Neural cell (in vitro differentiated cells): ENCODE results near the gene VAX1.
A peak's percentile ranks its signal among the peaks of the same experiment; 100 is the strongest.

Experiments used
- CTCF ChIP-seq: fragments of 450-650 bp; IDR thresholded peaks from 2 replicates; pipeline ENCODE4 v1.5.1; 2014; ENCODE audit warnings: antibody characterized with exemption, mild to moderate bottlenecking, moderate library complexity; ENCODE audit not compliant: poor library complexity, severe bottlenecking
- EP300 ChIP-seq: fragments of 450-650 bp; conservative IDR thresholded peaks from 2 replicates; pipeline ENCODE4 v1.6.1; 2014; ENCODE audit warnings: antibody characterized with exemption, mild to moderate bottlenecking, moderate library complexity; ENCODE audit not compliant: poor library complexity, severe bottlenecking
- EZH2 ChIP-seq: fragments of 200-600, 300-800 bp; shearing (Covaris generic), sonication (generic); IDR thresholded peaks from 2 replicates; pipeline ENCODE4 v1.6.1; 2014; ENCODE audit warnings: antibody characterized with exemption, low read length, borderline replicate concordance, mild to moderate bottlenecking; ENCODE audit not compliant: insufficient read depth, poor library complexity, severe bottlenecking
- MXI1 ChIP-seq: fragments of 450-650 bp; conservative IDR thresholded peaks from 2 replicates; pipeline ENCODE4 v1.6.1; 2014; ENCODE audit warnings: antibody characterized with exemption, mild to moderate bottlenecking; ENCODE audit not compliant: poor library complexity, severe bottlenecking
- POLR2AphosphoS5 ChIP-seq: IDR thresholded peaks from 2 replicates; pipeline ENCODE4 v1.6.1; 2012
- RAD21 ChIP-seq: fragments of 450-650 bp; conservative IDR thresholded peaks from 2 replicates; pipeline ENCODE4 v1.6.1; 2014; ENCODE audit warnings: antibody characterized with exemption, mild to moderate bottlenecking, moderate library complexity
- SMC3 ChIP-seq: fragments of 450-650 bp; conservative IDR thresholded peaks from 2 replicates; pipeline ENCODE4 v1.6.1; 2014; ENCODE audit warnings: antibody characterized with exemption, mild to moderate bottlenecking, moderate library complexity; ENCODE audit not compliant: poor library complexity
- TAF1 ChIP-seq: IDR thresholded peaks from 2 replicates; pipeline ENCODE4 v1.6.1; 2012; ENCODE audit warnings: low read depth
- TF ChIP-seq, protein P1 (sequence below): IDR thresholded peaks from 2 replicates; pipeline ENCODE4 v1.6.1; 2012; ENCODE audit warnings: borderline replicate concordance

- TF ChIP-seq CTCF = peak; percentile 60
- TF ChIP-seq MXI1 = no peak
- TF ChIP-seq, protein P1, sequence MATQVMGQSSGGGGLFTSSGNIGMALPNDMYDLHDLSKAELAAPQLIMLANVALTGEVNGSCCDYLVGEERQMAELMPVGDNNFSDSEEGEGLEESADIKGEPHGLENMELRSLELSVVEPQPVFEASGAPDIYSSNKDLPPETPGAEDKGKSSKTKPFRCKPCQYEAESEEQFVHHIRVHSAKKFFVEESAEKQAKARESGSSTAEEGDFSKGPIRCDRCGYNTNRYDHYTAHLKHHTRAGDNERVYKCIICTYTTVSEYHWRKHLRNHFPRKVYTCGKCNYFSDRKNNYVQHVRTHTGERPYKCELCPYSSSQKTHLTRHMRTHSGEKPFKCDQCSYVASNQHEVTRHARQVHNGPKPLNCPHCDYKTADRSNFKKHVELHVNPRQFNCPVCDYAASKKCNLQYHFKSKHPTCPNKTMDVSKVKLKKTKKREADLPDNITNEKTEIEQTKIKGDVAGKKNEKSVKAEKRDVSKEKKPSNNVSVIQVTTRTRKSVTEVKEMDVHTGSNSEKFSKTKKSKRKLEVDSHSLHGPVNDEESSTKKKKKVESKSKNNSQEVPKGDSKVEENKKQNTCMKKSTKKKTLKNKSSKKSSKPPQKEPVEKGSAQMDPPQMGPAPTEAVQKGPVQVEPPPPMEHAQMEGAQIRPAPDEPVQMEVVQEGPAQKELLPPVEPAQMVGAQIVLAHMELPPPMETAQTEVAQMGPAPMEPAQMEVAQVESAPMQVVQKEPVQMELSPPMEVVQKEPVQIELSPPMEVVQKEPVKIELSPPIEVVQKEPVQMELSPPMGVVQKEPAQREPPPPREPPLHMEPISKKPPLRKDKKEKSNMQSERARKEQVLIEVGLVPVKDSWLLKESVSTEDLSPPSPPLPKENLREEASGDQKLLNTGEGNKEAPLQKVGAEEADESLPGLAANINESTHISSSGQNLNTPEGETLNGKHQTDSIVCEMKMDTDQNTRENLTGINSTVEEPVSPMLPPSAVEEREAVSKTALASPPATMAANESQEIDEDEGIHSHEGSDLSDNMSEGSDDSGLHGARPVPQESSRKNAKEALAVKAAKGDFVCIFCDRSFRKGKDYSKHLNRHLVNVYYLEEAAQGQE = no peak
- no peak for TF ChIP-seq TAF1
- no peak for TF ChIP-seq POLR2AphosphoS5
- TF ChIP-seq EP300 = no peak
- peak; percentile 64 for TF ChIP-seq EZH2
- peak; percentile 67 for TF ChIP-seq RAD21
- peak; percentile 63 for TF ChIP-seq SMC3
Observed at GRCh38 chr10:117165538-117166417, 27.7 kb upstream of the VAX1 start.
